WTC11 (cell line): ENCODE measurements around the gene ARHGAP18.

ENCODE experiments used
- CTCF ChIP-seq: fragments of 200-600 bp; IDR thresholded peaks from 2 replicates; pipeline ENCODE4 v1.8.0; 2022; ENCODE audit warnings: antibody characterized with exemption
- E2F1 ChIP-seq: sonication (generic); formaldehyde crosslinking; IDR thresholded peaks from 2 replicates; pipeline ENCODE4 v1.8.0; 2022; ENCODE audit warnings: mild to moderate bottlenecking, missing genetic modification reagents
- ESRRA ChIP-seq: sonication (generic); formaldehyde crosslinking; IDR thresholded peaks from 2 replicates; pipeline ENCODE4 v1.8.1; 2022; ENCODE audit warnings: mild to moderate bottlenecking, missing genetic modification reagents, borderline replicate concordance
- FOXP4 ChIP-seq: sonication (generic); formaldehyde crosslinking; IDR thresholded peaks from 2 replicates; pipeline ENCODE4 v1.8.0; 2022; ENCODE audit warnings: mild to moderate bottlenecking, missing genetic modification reagents
- JAZF1 ChIP-seq: fragments of 250-450 bp; sonication (Bioruptor Pico); IDR thresholded peaks from 2 replicates; pipeline ENCODE4 v1.9.0; 2021; ENCODE audit warnings: moderate library complexity, mild to moderate bottlenecking, inconsistent platforms
- NR1H2 ChIP-seq: sonication (generic); formaldehyde crosslinking; IDR thresholded peaks from 2 replicates; pipeline ENCODE4 v1.9.0; 2021; ENCODE audit warnings: mild to moderate bottlenecking, moderate library complexity, missing genetic modification reagents
- PRDM15 ChIP-seq: sonication (generic); formaldehyde crosslinking; IDR thresholded peaks from 2 replicates; pipeline ENCODE4 v1.8.0; 2022; ENCODE audit warnings: missing genetic modification reagents
- TCF7 ChIP-seq: sonication (generic); formaldehyde crosslinking; IDR thresholded peaks from 2 replicates; pipeline ENCODE4 v1.8.0; 2022; ENCODE audit warnings: mild to moderate bottlenecking, low read depth, missing genetic modification reagents, moderate library complexity
- USF1 ChIP-seq: sonication (generic); formaldehyde crosslinking; IDR thresholded peaks from 2 replicates; pipeline ENCODE4 v1.8.0; 2022; ENCODE audit warnings: mild to moderate bottlenecking, missing genetic modification reagents
- ZBTB21 ChIP-seq: sonication (generic); formaldehyde crosslinking; IDR thresholded peaks from 2 replicates; pipeline ENCODE4 v1.8.1; 2023; ENCODE audit warnings: mild to moderate bottlenecking, missing genetic modification reagents, borderline replicate concordance
- ZNF263 ChIP-seq: sonication (generic); formaldehyde crosslinking; IDR thresholded peaks from 2 replicates; pipeline ENCODE4 v1.8.1; 2022; ENCODE audit warnings: low read depth, mild to moderate bottlenecking, moderate library complexity, missing genetic modification reagents
- ZNF396 ChIP-seq: fragments of 250-450 bp; sonication (Bioruptor Pico); IDR thresholded peaks from 2 replicates; pipeline ENCODE4 v1.8.0; 2021; ENCODE audit warnings: mild to moderate bottlenecking, moderate library complexity, borderline replicate concordance
- ZNF512 ChIP-seq: sonication (generic); formaldehyde crosslinking; IDR thresholded peaks from 2 replicates; pipeline ENCODE4 v1.8.1; 2022; ENCODE audit warnings: missing genetic modification reagents, borderline replicate concordance

- no peak for TF ChIP-seq ZNF263 (CRISPR knock-in tag)
- no peak for TF ChIP-seq CTCF
- TF ChIP-seq E2F1 = no peak
- no peak for TF ChIP-seq USF1 (CRISPR knock-in tag)
- no peak for TF ChIP-seq ZNF512 (CRISPR knock-in tag)
- no peak for TF ChIP-seq ZNF396 (CRISPR knock-in tag)
- no peak for TF ChIP-seq TCF7 (CRISPR knock-in tag)
- no peak for TF ChIP-seq FOXP4 (CRISPR knock-in tag)
- no peak; the same call in 1 of the 2 replicates for TF ChIP-seq PRDM15
- TF ChIP-seq ESRRA = no peak
- TF ChIP-seq JAZF1 (CRISPR knock-in tag) = no peak
- no peak for TF ChIP-seq NR1H2 (CRISPR knock-in tag)
- TF ChIP-seq ZBTB21 (CRISPR knock-in tag) = no peak
Measured at GRCh38 chr6:129542705-129543104, 167.3 kb downstream of the ARHGAP18 start.
